H1 (cell line): ENCODE results near the gene CC2D1A. TPM values are rescaled to one million over a fixed set of nuclear protein-coding genes. Genes with fewer than 3 reads are reported as not detected.

ENCODE experiments used
- SP2 ChIP-seq: IDR thresholded peaks from 2 replicates; pipeline ENCODE4 v1.6.1; 2012; ENCODE audit warnings: mild to moderate bottlenecking, low read length, inconsistent platforms
- TAF7 ChIP-seq: optimal IDR thresholded peaks from 2 replicates; pipeline ENCODE3; 2011; ENCODE audit warnings: low read depth, mild to moderate bottlenecking, inconsistent platforms, low read length, moderate library complexity, borderline replicate concordance
- polyA plus RNA-seq, 7 experiments: library from polyadenylated mRNA; depleted of rRNA in 3 of 7; stranded (reverse) in 5 of 7; unstranded in 2 of 7; fragments of >200 nt in 5 of 7; fragments of 200-250 nt in 2 of 7; gene quantifications; 1 replicate in 5 of 7; 2 replicates in 1 of 7; 4 replicates in 1 of 7; pipeline versions ENCODE4 v1.2.1 to v1.2.3, GENCODE V29; 2011 to 2013; ENCODE audit warnings: missing spikeins in 2 of 7, mixed read lengths in 2 of 7
- total RNA-seq: library from RNA; stranded (reverse); fragmentation: NEBNext Ultra II Directional; extraction: Animal tissue kit (Norgen Biotek cat#: 25700); gene quantifications from 2 replicates; pipeline ENCODE4 v1.2.1, GENCODE V29; 2021

Gene CC2D1A
- total and polyA plus RNA-seq, 2 of the 8 experiments (the other 6 are each of a cell fraction or from before 2014, with no cell fraction given): 12.5 to 33.0 TPM

DNA sequence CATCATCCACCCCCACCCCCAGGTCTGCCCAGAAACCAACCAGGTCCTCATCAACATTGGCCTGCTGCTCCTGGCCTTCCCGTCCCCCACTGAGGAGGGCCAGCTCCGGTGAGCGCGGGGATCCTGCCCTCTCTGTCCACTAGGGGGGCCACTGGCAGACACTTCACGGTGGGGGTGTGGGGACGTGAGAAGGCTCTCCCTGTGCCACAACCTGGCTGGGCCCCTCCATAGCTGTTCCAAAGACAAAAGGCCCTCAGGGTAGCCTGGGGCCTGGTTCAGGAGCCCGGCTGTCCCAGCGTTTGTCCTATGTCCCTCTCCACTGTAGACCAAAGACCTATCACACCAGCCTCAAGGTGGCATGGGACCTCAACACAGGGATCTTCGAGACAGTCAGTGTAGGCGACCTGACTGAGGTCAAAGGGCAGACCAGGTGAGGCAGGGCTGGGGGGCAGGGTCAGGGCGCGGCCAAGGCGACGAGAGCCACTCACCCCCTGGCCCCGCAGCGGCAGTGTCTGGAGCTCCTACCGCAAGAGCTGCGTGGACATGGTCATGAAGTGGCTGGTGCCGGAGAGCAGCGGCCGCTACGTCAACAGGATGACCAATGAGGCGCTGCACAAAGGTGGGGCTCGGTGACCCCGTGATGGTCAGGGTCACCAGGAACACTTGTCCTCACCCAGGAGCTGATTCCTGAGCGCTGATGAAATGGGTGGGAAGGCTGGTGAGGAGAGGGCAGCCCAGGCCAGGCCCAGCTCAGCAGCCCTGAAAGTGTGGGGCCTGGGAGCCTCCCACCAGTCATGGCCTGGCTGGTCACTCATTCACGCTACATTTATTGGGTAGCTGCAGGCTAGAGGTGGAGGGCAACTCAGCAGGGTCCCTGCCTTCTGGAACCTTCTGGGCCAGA, 54.2 kb downstream of the CC2D1A start (continued):
- TF ChIP-seq SP2 (no peak), TAF7 (no peak)
